HepG2 (cell line): Measurements from ENCODE around the gene SLC36A3. TPM values are rescaled to one million over a fixed set of nuclear protein-coding genes. Genes with fewer than 3 reads are reported as not detected.

ENCODE experiments used
- ATAC-seq: fragments of 200-7000 bp; cut with Tn5 transposase; 3 replicates; pipeline ENCODE4 v1.9.1; 2020; ENCODE audit warnings: mild to moderate bottlenecking, moderate library complexity
- BruUV-seq: library from RNA; stranded (reverse); fragments of 400-500 nt; replicated peaks from 2 replicates; lab custom pipeline; 2021; lab: Mats Ljungman, UMichigan
- CTCF ChIA-PET: fragments of 300-600 bp; formaldehyde crosslinking; extraction: SDS; loops from one replicate; lab custom pipeline; 2021; ENCODE audit warnings: low total read pairs, inconsistent platforms, low intra/inter-chr PET ratio; lab: Yijun Ruan, JAX
- POLR2A ChIA-PET: fragments of 350-600 bp; sonication (Branson Sonifier 250); formaldehyde crosslinking; loops from one replicate; lab custom pipeline; 2020; ENCODE audit warnings: antibody characterized with exemption, inconsistent platforms; lab: Yijun Ruan, JAX
- DNase-seq: peaks from one replicate; pipeline ENCODE4 v3.0.0-alpha.2; 2015; ENCODE audit warnings: low spot score
- FAIRE-seq: peaks from 3 replicates; lab custom pipeline; 2011; peaks lifted over from hg19 to GRCh38; lab: Jason Lieb, UNC
- H2AFZ ChIP-seq: one replicate; pipeline ENCODE4 v1.6.1; 2011; ENCODE audit warnings: low read length, inconsistent platforms
- H3K27ac ChIP-seq: fragments of 300-600 bp; 3 replicates; pipeline ENCODE4 v1.8.0; 2011; ENCODE audit warnings: mixed run types, mild to moderate bottlenecking, mixed read lengths, low read length, inconsistent platforms; ENCODE audit not compliant: insufficient read depth; ENCODE audit errors: extremely low read length
- H3K27me3 ChIP-seq, 2 experiments: fragments of 200-600 bp in 1 of 2; 2 replicates in 1 of 2; 3 replicates in 1 of 2; pipeline versions ENCODE4 v1.6.0 to v1.8.0; 2011; ENCODE audit warnings: low read length in 2 of 2, mild to moderate bottlenecking in 2 of 2, moderate library complexity in 2 of 2, inconsistent platforms in 1 of 2; ENCODE audit not compliant: insufficient read depth in 2 of 2, control insufficient read depth in 1 of 2
- H3K36me3 ChIP-seq, 2 experiments: fragments of 200-600 bp in 1 of 2; replicated peaks in 1 of 2; 2 replicates in 1 of 2; 3 replicates in 1 of 2; pipeline versions ENCODE4 v1.5.1 to v1.8.0; 2011; ENCODE audit warnings: low read length in 2 of 2, inconsistent platforms in 1 of 2; ENCODE audit not compliant: insufficient read depth in 2 of 2, control insufficient read depth in 1 of 2
- H3K4me1 ChIP-seq: 2 replicates; pipeline ENCODE4 v1.5.1; 2012; ENCODE audit warnings: low read length, inconsistent platforms; ENCODE audit not compliant: insufficient read depth
- H3K4me2 ChIP-seq: 2 replicates; pipeline ENCODE4 v1.6.0; 2011; ENCODE audit warnings: low read depth, low read length, inconsistent platforms
- H3K4me3 ChIP-seq, 3 experiments: fragments of 200-600 bp in 1 of 3; sonication (generic), shearing (Covaris generic) in 1 of 3; replicated peaks in 1 of 3; 2 replicates each; pipeline ENCODE4 v1.5.1; 2011 to 2016; ENCODE audit warnings: low read length in 3 of 3, inconsistent platforms in 2 of 3, low read depth in 2 of 3, mild to moderate bottlenecking in 2 of 3, control low read depth in 1 of 3, mixed read lengths in 1 of 3; ENCODE audit not compliant: insufficient read depth in 1 of 3
- H3K79me2 ChIP-seq: one replicate; pipeline ENCODE4 v1.6.1; 2011; ENCODE audit warnings: low read length, inconsistent platforms; ENCODE audit not compliant: insufficient read depth
- H3K9ac ChIP-seq: 2 replicates; pipeline ENCODE4 v1.6.0; 2011; ENCODE audit warnings: mild to moderate bottlenecking, low read depth, low read length, inconsistent platforms; ENCODE audit not compliant: insufficient read depth
- H3K9me3 ChIP-seq: 2 replicates; pipeline ENCODE4 v1.5.1; 2012; ENCODE audit warnings: mild to moderate bottlenecking, low read length
- H4K20me1 ChIP-seq: 2 replicates; pipeline ENCODE4 v1.6.0; 2011; ENCODE audit warnings: inconsistent platforms, mild to moderate bottlenecking, low read length, moderate library complexity; ENCODE audit not compliant: insufficient read depth
- ERF ChIP-seq: IDR thresholded peaks from 2 replicates; pipeline ENCODE4 v1.6.1; 2018; ENCODE audit warnings: missing biosample characterization, missing genetic modification reagents
- FOXP1 ChIP-seq, 2 experiments: fragments of 450-650 bp in 1 of 2; IDR thresholded peaks; 2 replicates each; pipeline ENCODE4 v1.6.1; 2017 to 2018; ENCODE audit warnings: antibody characterized with exemption in 1 of 2
- HNRNPK ChIP-seq: fragments of 200-400 bp; formaldehyde crosslinking; IDR thresholded peaks from 2 replicates; pipeline ENCODE4 v1.6.1; 2018; ENCODE audit warnings: low read length, low read depth, moderate library complexity, mild to moderate bottlenecking; ENCODE audit not compliant: poor library complexity, severe bottlenecking
- IKZF4 ChIP-seq: sonication (generic); formaldehyde crosslinking; IDR thresholded peaks from 2 replicates; pipeline ENCODE4 v1.5.1; 2020; ENCODE audit warnings: borderline replicate concordance, mild to moderate bottlenecking, low read depth, missing genetic modification reagents; ENCODE audit errors: not compliant biosample characterization
- JUNB ChIP-seq: sonication (generic); formaldehyde crosslinking; IDR thresholded peaks from 2 replicates; pipeline ENCODE4 v1.8.0; 2022; ENCODE audit warnings: missing genetic modification reagents, mild to moderate bottlenecking, borderline replicate concordance
- PHF8 ChIP-seq: sonication (generic); formaldehyde crosslinking; IDR thresholded peaks from 2 replicates; pipeline ENCODE4 v1.5.0; 2020; ENCODE audit warnings: missing genetic modification reagents
- SIX4 ChIP-seq: sonication (generic); formaldehyde crosslinking; IDR thresholded peaks from 2 replicates; pipeline ENCODE4 v1.4.0; 2020; ENCODE audit warnings: missing genetic modification reagents
- ZNF292 ChIP-seq: sonication (generic); formaldehyde crosslinking; IDR thresholded peaks from 2 replicates; pipeline ENCODE4 v1.8.1; 2022; ENCODE audit warnings: mild to moderate bottlenecking, low read depth, missing genetic modification reagents, borderline replicate concordance
- ZNF318 ChIP-seq: sonication (generic); formaldehyde crosslinking; IDR thresholded peaks from 2 replicates; pipeline ENCODE4 v1.4.0; 2020; ENCODE audit warnings: mild to moderate bottlenecking, missing genetic modification reagents
- ZNF383 ChIP-seq: sonication (generic); formaldehyde crosslinking; IDR thresholded peaks from 2 replicates; pipeline ENCODE4 v1.4.0; 2020; ENCODE audit warnings: missing genetic modification reagents, mild to moderate bottlenecking, borderline replicate concordance
- ZNF530 ChIP-seq: sonication (generic); formaldehyde crosslinking; IDR thresholded peaks from 2 replicates; pipeline ENCODE4 v1.5.0; 2020; ENCODE audit warnings: low read depth, mild to moderate bottlenecking, missing genetic modification reagents
- ZNF564 ChIP-seq: sonication (generic); formaldehyde crosslinking; IDR thresholded peaks from 2 replicates; pipeline ENCODE4 v1.8.1; 2023; ENCODE audit warnings: mild to moderate bottlenecking, missing genetic modification reagents
- ZSCAN22 ChIP-seq: sonication (generic); formaldehyde crosslinking; IDR thresholded peaks from 2 replicates; pipeline ENCODE4 v1.4.0; 2020; ENCODE audit warnings: mild to moderate bottlenecking, missing genetic modification reagents
- WGBS: methylation state at CpG from one replicate; pipeline ENCODE4 v1.1.6; 2017; ENCODE audit warnings: low lambda C conversion rate; 5-methylcytosine and 5-hydroxymethylcytosine counted together
- in situ Hi-C: cut with HindIII; loops from 2 replicates; pipeline ENCODE4 v1.10.0; 2017; ENCODE audit warnings: low pct_unique_long_range_greater_than_20kb; ENCODE audit not compliant: extremely low pct_ligation_motif_present
- intact Hi-C: fragments of 100-400 bp; cut with micrococcal nuclease; formaldehyde crosslinking; loops from one replicate; pipeline ENCODE4 v1.10.0; 2022; ENCODE audit not compliant: unreplicated experiment
- polyA plus RNA-seq, 8 experiments: library from polyadenylated mRNA; depleted of rRNA in 3 of 8; stranded (reverse) in 7 of 8; unstranded in 1 of 8; fragments of >200 nt; fragmentation: Illumina TruSeq in 4 of 8; extraction: Trizol in 4 of 8; gene quantifications; 2 replicates each; pipeline versions ENCODE4 v1.2.1 to v1.2.3, GENCODE V29; 2011 to 2016; ENCODE audit warnings: low read depth in 4 of 8, missing spikeins in 1 of 8, mixed read lengths in 1 of 8; ENCODE audit not compliant: insufficient read depth in 1 of 8
- total RNA-seq, 5 experiments: library from RNA; depleted of rRNA; stranded (reverse); fragments of >200 nt; fragmentation: Illumina TruSeq; extraction: Trizol; gene quantifications; 2 replicates each; pipeline ENCODE4 v1.2.3, GENCODE V29; 2016; ENCODE audit warnings: low read depth in 1 of 5
- TF ChIP-seq, protein P1 (sequence below): sonication (generic); formaldehyde crosslinking; IDR thresholded peaks from 2 replicates; pipeline ENCODE4 v1.4.0; 2020; ENCODE audit warnings: missing genetic modification reagents, mild to moderate bottlenecking, borderline replicate concordance

The SLC36A3 gene
- total and polyA plus RNA-seq, 2 of the 13 experiments (the other 11 are each of a cell fraction or from before 2014, with no cell fraction given): not detected

DNA sequence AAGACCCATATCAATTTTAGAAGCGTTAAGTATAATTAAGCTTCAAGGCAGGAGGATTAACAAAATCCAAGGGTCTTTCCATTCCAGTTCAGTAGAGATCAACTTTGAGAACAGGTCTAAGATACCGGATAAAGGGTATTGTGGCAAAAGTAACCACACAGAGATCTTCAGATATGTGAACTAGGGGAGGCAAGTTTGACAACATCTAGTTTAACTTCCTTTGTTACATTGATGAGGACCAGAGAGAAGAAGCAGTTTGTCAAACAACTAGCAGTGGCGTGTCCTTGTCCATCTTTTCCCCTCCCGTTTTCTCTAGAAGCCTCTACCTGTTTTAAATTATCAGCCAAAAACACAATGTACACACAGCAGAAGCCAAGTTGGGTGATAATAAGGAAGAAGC is 35.2 kb upstream of the SLC36A3 start:
- H3K27me3 ChIP-seq: peaks cover 4 to 20% of the 10 kb centered on the region in 2 experiments; a peak in 4 of 5 replicates
- no peaks in the 10 kb centered on the region for H3K79me2 ChIP-seq
- no peak overlapping the region for H3K4me2 ChIP-seq
- FAIRE-seq (no peak), DNase-seq (no peak), ATAC-seq (no peak)
- no peak overlapping the region for H2AFZ ChIP-seq
- no peaks in the 10 kb centered on the region for H3K36me3 ChIP-seq
- H3K9me3 ChIP-seq: no peaks in the 10 kb centered on the region
- no peaks in the 10 kb centered on the region for H4K20me1 ChIP-seq
- no TSS peak for BruUV-seq
- H3K4me3 ChIP-seq: no peak overlapping the region
- TF ChIP-seq, protein P1, sequence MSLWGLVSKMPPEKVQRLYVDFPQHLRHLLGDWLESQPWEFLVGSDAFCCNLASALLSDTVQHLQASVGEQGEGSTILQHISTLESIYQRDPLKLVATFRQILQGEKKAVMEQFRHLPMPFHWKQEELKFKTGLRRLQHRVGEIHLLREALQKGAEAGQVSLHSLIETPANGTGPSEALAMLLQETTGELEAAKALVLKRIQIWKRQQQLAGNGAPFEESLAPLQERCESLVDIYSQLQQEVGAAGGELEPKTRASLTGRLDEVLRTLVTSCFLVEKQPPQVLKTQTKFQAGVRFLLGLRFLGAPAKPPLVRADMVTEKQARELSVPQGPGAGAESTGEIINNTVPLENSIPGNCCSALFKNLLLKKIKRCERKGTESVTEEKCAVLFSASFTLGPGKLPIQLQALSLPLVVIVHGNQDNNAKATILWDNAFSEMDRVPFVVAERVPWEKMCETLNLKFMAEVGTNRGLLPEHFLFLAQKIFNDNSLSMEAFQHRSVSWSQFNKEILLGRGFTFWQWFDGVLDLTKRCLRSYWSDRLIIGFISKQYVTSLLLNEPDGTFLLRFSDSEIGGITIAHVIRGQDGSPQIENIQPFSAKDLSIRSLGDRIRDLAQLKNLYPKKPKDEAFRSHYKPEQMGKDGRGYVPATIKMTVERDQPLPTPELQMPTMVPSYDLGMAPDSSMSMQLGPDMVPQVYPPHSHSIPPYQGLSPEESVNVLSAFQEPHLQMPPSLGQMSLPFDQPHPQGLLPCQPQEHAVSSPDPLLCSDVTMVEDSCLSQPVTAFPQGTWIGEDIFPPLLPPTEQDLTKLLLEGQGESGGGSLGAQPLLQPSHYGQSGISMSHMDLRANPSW (CRISPR knock-in tag): no peak
- no peak for TF ChIP-seq ZNF530 (CRISPR knock-in tag)
- no peak for TF ChIP-seq PHF8 (CRISPR knock-in tag)
- no peak for TF ChIP-seq FOXP1 (IDR thresholded peaks at IDR 0.05)
- TF ChIP-seq FOXP1 (CRISPR knock-in tag; IDR thresholded peaks at IDR 0.05): no peak
- TF ChIP-seq ZSCAN22: no peak
- no peak for TF ChIP-seq HNRNPK
- no peak for TF ChIP-seq ZNF292 (CRISPR knock-in tag)
- TF ChIP-seq JUNB: no peak
- TF ChIP-seq SIX4 (CRISPR knock-in tag): no peak
- TF ChIP-seq ZNF318: no peak
- no peak for TF ChIP-seq ZNF383 (CRISPR knock-in tag)
- no peak for TF ChIP-seq IKZF4 (CRISPR knock-in tag)
- TF ChIP-seq ERF (CRISPR knock-in tag): no peak
- TF ChIP-seq ZNF564 (CRISPR knock-in tag): no peak
- no peak overlapping the region for H3K27ac ChIP-seq
- intact Hi-C loops (no loop called here), in situ Hi-C loops (no loop called here)
- POLR2A ChIA-PET: no interaction called here
- CTCF ChIA-PET: no interaction called here
- 13% methylated on average over 4 of the region's 4 CpGs for WGBS
- no peak overlapping the region for H3K9ac ChIP-seq
- no peaks in the 10 kb centered on the region for H3K4me1 ChIP-seq
